Ectodermal cell (in vitro differentiated cells): Measurements from ENCODE around the gene TBPL1.

Experiments
- H3K27ac ChIP-seq: 2 replicates; pipeline ENCODE4 v1.7.0; 2013; ENCODE audit warnings: mild to moderate bottlenecking, low read depth, low read length; ENCODE audit not compliant: insufficient read depth, poor library complexity, severe bottlenecking
- H3K27me3 ChIP-seq: 2 replicates; pipeline ENCODE4 v1.7.0; 2013; ENCODE audit warnings: mild to moderate bottlenecking, low read length; ENCODE audit not compliant: insufficient read depth, control insufficient read depth, poor library complexity, severe bottlenecking
- H3K36me3 ChIP-seq: one replicate; pipeline ENCODE4 v1.7.0; 2013; ENCODE audit warnings: low read length; ENCODE audit not compliant: control insufficient read depth, insufficient read depth
- H3K4me1 ChIP-seq: one replicate; pipeline ENCODE4 v1.7.0; 2013; ENCODE audit warnings: low read length; ENCODE audit not compliant: control insufficient read depth, insufficient read depth
- H3K4me3 ChIP-seq: 2 replicates; pipeline ENCODE4 v1.7.0; 2013; ENCODE audit warnings: low read depth, low read length, control low read depth; ENCODE audit not compliant: insufficient read depth
- H3K9me3 ChIP-seq: 2 replicates; pipeline ENCODE4 v1.7.0; 2013; ENCODE audit warnings: mild to moderate bottlenecking, low read length, moderate library complexity; ENCODE audit not compliant: control insufficient read depth
- WGBS, 2 experiments: methylation state at CpG; one replicate each; pipeline ENCODE4 v1.1.7; 2013; ENCODE audit warnings: missing lambda C conversion rate in 2 of 2; 5-methylcytosine and 5-hydroxymethylcytosine counted together

The TBPL1 gene

DNA sequence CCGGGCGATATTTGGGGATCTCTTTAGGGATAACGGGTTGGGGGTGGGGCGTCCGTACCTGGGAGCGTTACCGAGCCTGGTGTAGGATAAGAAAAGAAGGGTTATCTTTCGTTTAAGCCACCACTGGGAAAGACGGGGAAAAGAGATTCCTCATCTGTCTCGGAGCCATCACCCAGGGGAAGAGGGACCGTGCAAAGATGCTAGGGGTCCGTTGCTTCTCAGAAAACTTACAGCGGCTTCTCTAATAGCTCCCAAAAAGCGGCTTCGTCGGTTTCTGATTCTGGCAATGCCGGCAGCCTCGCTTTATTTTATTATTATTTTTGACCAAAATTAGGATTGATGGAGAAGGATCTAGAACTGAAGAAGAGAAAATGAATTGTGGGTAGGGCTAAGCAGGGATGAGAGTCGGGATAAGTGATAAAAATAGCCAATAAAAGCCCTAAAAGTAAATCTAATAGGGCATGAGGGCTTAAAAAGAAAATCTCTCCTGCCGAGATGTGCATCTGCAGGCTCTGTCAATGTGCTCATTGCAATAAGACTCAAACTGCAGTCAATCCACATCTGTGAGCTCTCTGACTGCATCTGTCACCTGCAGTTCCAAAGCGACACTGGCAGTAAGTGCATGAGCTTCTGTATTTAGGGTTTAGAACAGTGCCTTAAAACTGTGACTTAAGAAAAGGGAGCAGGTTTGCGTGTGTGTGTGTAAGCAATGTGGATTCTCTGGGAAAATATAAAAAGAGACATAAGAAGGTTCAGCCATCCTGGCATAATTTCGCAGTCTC is 801 bp downstream of the TBPL1 start:
- WGBS, 2 experiments, result 9 to 10% methylated on average over 23 of the region's 23 CpGs
- Histone ChIP-seq H3K9me3 (no peaks in the 10 kb centered on the region), H3K4me1 (peaks cover 16% of the 10 kb centered on the region), H3K27ac (peak overlapping the region; percentile 83), H3K4me3 (peak overlapping the region; percentile 87), H3K27me3 (peaks cover 15% of the 10 kb centered on the region), H3K36me3 (no peaks in the 10 kb centered on the region)

DNA sequence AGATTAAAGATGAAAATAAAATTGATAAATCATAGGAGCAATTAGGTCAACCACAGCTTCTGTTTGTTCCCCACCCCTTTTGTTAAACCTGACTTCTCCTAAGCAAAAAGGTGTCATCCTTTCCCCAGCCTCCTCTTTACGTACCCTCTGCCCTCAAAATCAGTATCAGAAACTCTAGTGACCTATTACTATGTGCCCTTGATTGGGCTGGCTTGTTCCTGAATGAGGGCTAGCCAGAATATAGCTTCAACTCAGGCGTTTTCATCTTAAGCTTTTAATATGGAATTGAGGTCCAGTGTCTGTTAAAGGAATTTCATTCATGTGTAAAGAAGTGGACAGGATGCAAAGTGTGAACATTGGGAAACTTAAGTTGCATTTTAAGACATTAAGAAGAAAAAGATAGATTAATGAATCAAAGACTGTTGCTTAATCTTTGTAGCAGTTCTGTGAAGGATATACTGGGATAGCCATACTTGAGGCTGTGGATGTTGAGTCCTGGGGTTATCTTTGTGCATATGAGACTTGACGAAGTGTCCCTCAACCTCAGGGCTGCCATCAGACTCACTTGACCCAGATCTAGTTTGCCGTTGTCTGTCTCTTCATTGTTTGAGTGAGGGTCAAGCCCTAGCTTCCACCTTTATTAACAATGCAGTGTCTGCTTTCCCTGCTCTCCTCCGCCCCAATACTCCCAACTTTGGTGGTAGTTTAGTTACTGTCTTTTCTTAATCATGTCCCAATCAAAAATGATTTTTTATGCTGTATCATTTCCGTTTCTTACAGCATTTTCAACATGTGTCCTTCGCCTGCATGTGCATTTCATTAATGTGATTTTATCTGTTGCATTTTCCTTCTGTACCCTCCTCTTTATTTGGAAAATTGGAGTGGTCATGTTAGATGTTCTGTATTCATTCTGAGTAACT is 1.9 kb downstream of the TBPL1 start:
- peaks cover 16% of the 10 kb centered on the region for H3K4me1 ChIP-seq
- peaks cover 15% of the 10 kb centered on the region for H3K27me3 ChIP-seq
- H3K9me3 ChIP-seq, result no peaks in the 10 kb centered on the region
- 74 to 75% methylated on average over 6 to 7 of the region's 7 CpGs for WGBS, 2 experiments
- H3K36me3 ChIP-seq, result no peaks in the 10 kb centered on the region
- H3K27ac ChIP-seq, result no peak overlapping the region
- peak overlapping the region; percentile 7 for H3K4me3 ChIP-seq

DNA sequence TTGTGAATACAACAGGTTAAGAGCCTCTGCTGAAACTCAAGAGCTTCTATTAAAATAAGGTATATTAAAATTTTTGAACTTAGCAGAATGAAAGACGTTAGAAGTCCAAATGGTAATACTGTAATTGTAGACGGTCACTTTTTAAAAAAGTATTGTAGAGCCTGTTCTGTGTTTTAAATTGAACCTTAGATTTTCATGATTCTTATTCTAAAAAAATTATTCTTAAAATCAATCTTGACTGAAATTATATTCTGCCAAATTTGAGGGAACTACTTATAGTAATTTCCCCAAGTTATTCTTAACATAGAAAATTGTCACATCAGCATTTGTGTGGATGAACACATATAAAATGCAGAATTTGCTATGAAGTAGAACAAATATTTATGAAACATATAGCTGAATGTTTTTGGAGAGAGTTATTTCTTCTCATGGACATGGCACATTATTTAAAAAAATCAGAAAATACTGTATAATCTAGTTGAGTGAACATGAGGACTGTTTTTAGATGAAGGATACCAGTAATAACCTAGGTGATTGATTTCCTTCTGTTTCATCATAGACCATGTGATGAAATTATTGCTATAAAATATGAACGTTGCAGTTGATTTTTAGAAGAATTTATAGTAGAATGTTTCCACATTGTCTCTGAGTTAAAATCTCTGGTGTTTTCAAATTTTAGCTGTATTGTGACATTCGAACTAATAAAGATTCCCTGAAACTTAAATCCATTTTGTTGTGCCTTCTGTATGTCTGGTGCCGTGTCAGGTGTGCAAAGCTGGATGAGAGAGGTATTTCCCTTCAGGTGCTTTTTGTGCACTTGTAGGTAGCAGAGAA is 2.8 kb downstream of the TBPL1 start:
- peaks cover 14% of the 10 kb centered on the region for H3K27me3 ChIP-seq
- no peaks in the 10 kb centered on the region for H3K9me3 ChIP-seq
- H3K36me3 ChIP-seq, result no peaks in the 10 kb centered on the region
- no peak overlapping the region for H3K4me3 ChIP-seq
- 95% methylated on average over 5 of the region's 5 CpGs for WGBS, 2 experiments
- peaks cover 16% of the 10 kb centered on the region for H3K4me1 ChIP-seq
- H3K27ac ChIP-seq, result no peak overlapping the region

GRCh38 chr6:133956416-133957049 is 3.5 kb downstream of the TBPL1 start:
- no peaks in the 10 kb centered on the region for H3K9me3 ChIP-seq
- H3K27me3 ChIP-seq, result peaks cover 7% of the 10 kb centered on the region
- 91 to 100% methylated on average over 3 of the region's 3 CpGs for WGBS, 2 experiments
- H3K4me3 ChIP-seq, result no peak overlapping the region
- H3K36me3 ChIP-seq, result no peaks in the 10 kb centered on the region
- H3K4me1 ChIP-seq, result peaks cover 16% of the 10 kb centered on the region
- H3K27ac ChIP-seq, result no peak overlapping the region

- H3K4me3 ChIP-seq, result no peak overlapping the region
- H3K27me3 ChIP-seq, result no peaks in the 10 kb centered on the region
- no peak overlapping the region for H3K27ac ChIP-seq
- H3K4me1 ChIP-seq, result peaks cover 13% of the 10 kb centered on the region
- no peaks in the 10 kb centered on the region for H3K36me3 ChIP-seq
- H3K9me3 ChIP-seq, result no peaks in the 10 kb centered on the region
- 96 to 97% methylated on average over 4 of the region's 4 CpGs for WGBS, 2 experiments
These were observed 4.2 kb downstream of the TBPL1 start for GRCh38 chr6:133957227-133957626.

- Histone ChIP-seq H3K27ac (no peak overlapping the region), H3K4me1 (peaks cover 13% of the 10 kb centered on the region), H3K4me3 (no peak overlapping the region), H3K9me3 (no peaks in the 10 kb centered on the region), H3K36me3 (no peaks in the 10 kb centered on the region), H3K27me3 (no peaks in the 10 kb centered on the region)
- WGBS, 2 experiments, result 83 to 100% methylated on average over 2 of the region's 2 CpGs
These were observed 4.8 kb downstream of the TBPL1 start for GRCh38 chr6:133957780-133958242.

DNA sequence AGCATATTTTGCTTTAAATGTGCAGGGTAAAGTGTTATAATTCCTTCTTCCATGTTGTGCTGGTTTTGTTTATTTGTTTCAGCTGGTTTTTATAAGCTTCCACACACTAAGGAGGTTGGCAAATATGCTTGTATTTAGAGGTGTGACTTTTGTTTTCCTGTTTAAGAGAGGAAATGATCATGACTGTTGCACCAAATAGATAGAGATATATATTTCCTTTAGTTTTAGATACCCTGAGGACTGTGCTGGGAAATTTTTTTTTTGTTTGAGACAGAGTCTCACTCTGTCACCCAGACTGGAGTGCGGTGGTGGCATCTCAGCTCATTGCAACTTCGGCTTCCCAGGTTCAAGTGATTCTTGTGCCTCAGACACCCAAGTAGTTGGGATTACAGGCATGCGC is 5.8 kb downstream of the TBPL1 start:
- H3K4me1 ChIP-seq, result peaks cover 13% of the 10 kb centered on the region
- H3K4me3 ChIP-seq, result no peak overlapping the region
- H3K9me3 ChIP-seq, result no peaks in the 10 kb centered on the region
- WGBS, 2 experiments, result 89 to 93% methylated on average over 3 of the region's 3 CpGs
- no peak overlapping the region for H3K27ac ChIP-seq
- no peaks in the 10 kb centered on the region for H3K36me3 ChIP-seq
- no peaks in the 10 kb centered on the region for H3K27me3 ChIP-seq

GRCh38 chr6:133959667-133960368 is 6.8 kb downstream of the TBPL1 start:
- H3K9me3 ChIP-seq, result no peaks in the 10 kb centered on the region
- no peak overlapping the region for H3K4me3 ChIP-seq
- H3K4me1 ChIP-seq, result peaks cover 5% of the 10 kb centered on the region
- WGBS, 2 experiments, result 91 to 96% methylated on average over 4 of the region's 4 CpGs
- H3K27ac ChIP-seq, result no peak overlapping the region
- H3K36me3 ChIP-seq, result no peaks in the 10 kb centered on the region
- H3K27me3 ChIP-seq, result no peaks in the 10 kb centered on the region

- H3K27ac ChIP-seq, result no peak overlapping the region
- H3K4me1 ChIP-seq, result no peaks in the 10 kb centered on the region
- no peaks in the 10 kb centered on the region for H3K36me3 ChIP-seq
- no peaks in the 10 kb centered on the region for H3K27me3 ChIP-seq
- H3K4me3 ChIP-seq, result no peak overlapping the region
- WGBS, 2 experiments, result 96% methylated on average over 7 of the region's 7 CpGs
- no peaks in the 10 kb centered on the region for H3K9me3 ChIP-seq
These were observed 8.8 kb downstream of the TBPL1 start for GRCh38 chr6:133961831-133962230.
